KMS-11 (cell line): Measurements from ENCODE around the gene FAM229A.

Source experiments
- H2AFZ ChIP-seq: fragments of 200-600 bp; sonication (generic); 2 replicates; pipeline ENCODE4 v1.6.1; 2016; ENCODE audit warnings: antibody characterized with exemption, mixed run types, low read depth
- H3K27ac ChIP-seq: fragments of 200-600 bp; sonication (generic); 2 replicates; pipeline ENCODE4 v1.6.1; 2016; ENCODE audit warnings: mild to moderate bottlenecking, mixed run types
- H3K27me3 ChIP-seq: fragments of 200-600 bp; sonication (generic); 2 replicates; pipeline ENCODE4 v1.6.1; 2017; ENCODE audit warnings: mild to moderate bottlenecking, low read depth, mixed run types, moderate library complexity; ENCODE audit not compliant: insufficient read depth
- H3K36me3 ChIP-seq: fragments of 200-600 bp; sonication (generic); 2 replicates; pipeline ENCODE4 v1.6.1; 2017; ENCODE audit warnings: mild to moderate bottlenecking, mixed run types; ENCODE audit not compliant: insufficient read depth
- H3K4me1 ChIP-seq: fragments of 200-600 bp; sonication (generic); 2 replicates; pipeline ENCODE4 v1.6.1; 2016; ENCODE audit warnings: mild to moderate bottlenecking, low read depth, mixed run types; ENCODE audit not compliant: poor library complexity, severe bottlenecking
- H3K4me2 ChIP-seq: fragments of 200-600 bp; sonication (generic); 2 replicates; pipeline ENCODE4 v1.7.0; 2016; ENCODE audit warnings: mild to moderate bottlenecking, mixed run types
- H3K4me3 ChIP-seq: fragments of 200-600 bp; sonication (generic); IDR thresholded peaks from 2 replicates; pipeline ENCODE4 v1.6.1; 2017; ENCODE audit warnings: low read depth, low read length, mixed read lengths; ENCODE audit not compliant: insufficient read depth
- H3K79me2 ChIP-seq: fragments of 200-600 bp; sonication (generic); 2 replicates; pipeline ENCODE4 v1.6.1; 2016; ENCODE audit warnings: low read depth, mixed run types; ENCODE audit not compliant: insufficient read depth
- H3K9ac ChIP-seq: fragments of 200-600 bp; sonication (generic); 2 replicates; pipeline ENCODE4 v1.6.1; 2016; ENCODE audit warnings: mild to moderate bottlenecking, mixed run types
- H4K20me1 ChIP-seq: fragments of 200-600 bp; sonication (generic); 2 replicates; pipeline ENCODE4 v1.6.1; 2016; ENCODE audit warnings: mild to moderate bottlenecking, mixed run types; ENCODE audit not compliant: insufficient read depth
- CTCF ChIP-seq: fragments of 200-600 bp; sonication (generic); conservative IDR thresholded peaks from 2 replicates; pipeline ENCODE4 v1.6.1; 2017; ENCODE audit warnings: low read depth, mild to moderate bottlenecking, antibody characterized with exemption, low read length, moderate library complexity, mixed read lengths

FAM229A gene

GRCh38 chr1:32372149-32372756, 10.0 kb upstream of the FAM229A start:
- Histone ChIP-seq H3K4me3 (no peak overlapping the region), H3K36me3 (no peaks in the 10 kb centered on the region; the same call in 1 of the 2 replicates)

GRCh38 chr1:32367912-32368635, 5.8 kb upstream of the FAM229A start:
- no peaks in the 10 kb centered on the region for H4K20me1 ChIP-seq
- no peak overlapping the region for H2AFZ ChIP-seq
- no peak overlapping the region for H3K4me3 ChIP-seq
- TF ChIP-seq CTCF = no peak
- H3K27me3 ChIP-seq = no peaks in the 10 kb centered on the region
- H3K36me3 ChIP-seq = no peaks in the 10 kb centered on the region
- no peak overlapping the region for H3K27ac ChIP-seq
- no peak overlapping the region for H3K4me2 ChIP-seq
- no peaks in the 10 kb centered on the region for H3K4me1 ChIP-seq
- no peak overlapping the region for H3K9ac ChIP-seq
- no peaks in the 10 kb centered on the region for H3K79me2 ChIP-seq

More at GRCh38 chr1:32372149-32372756, 10.0 kb upstream of the FAM229A start:
- no peak for TF ChIP-seq CTCF
- Histone ChIP-seq H3K9ac (no peak overlapping the region), H3K27ac (no peak overlapping the region), H4K20me1 (no peaks in the 10 kb centered on the region), H3K4me2 (no peak overlapping the region), H3K79me2 (no peaks in the 10 kb centered on the region), H3K4me1 (no peaks in the 10 kb centered on the region), H3K27me3 (no peaks in the 10 kb centered on the region), H2AFZ (no peak overlapping the region)

- no peaks in the 10 kb centered on the region for H3K36me3 ChIP-seq
- H3K9ac ChIP-seq = no peak overlapping the region
Measured at GRCh38 chr1:32365445-32365844, 3.2 kb upstream of the FAM229A start.

GRCh38 chr1:32364836-32365235, 2.6 kb upstream of the FAM229A start:
- Histone ChIP-seq H3K9ac (no peak overlapping the region), H4K20me1 (no peaks in the 10 kb centered on the region)
- TF ChIP-seq CTCF = no peak

More at GRCh38 chr1:32365445-32365844, 3.2 kb upstream of the FAM229A start:
- no peak overlapping the region for H2AFZ ChIP-seq
- no peak for TF ChIP-seq CTCF
- no peaks in the 10 kb centered on the region for H4K20me1 ChIP-seq
- no peaks in the 10 kb centered on the region for H3K4me1 ChIP-seq
- no peaks in the 10 kb centered on the region for H3K79me2 ChIP-seq
- H3K4me3 ChIP-seq = no peak overlapping the region
- no peaks in the 10 kb centered on the region for H3K27me3 ChIP-seq
- no peak overlapping the region for H3K27ac ChIP-seq
- H3K4me2 ChIP-seq = no peak overlapping the region

More at GRCh38 chr1:32364836-32365235, 2.6 kb upstream of the FAM229A start:
- Histone ChIP-seq H3K4me2 (no peak overlapping the region), H3K4me3 (no peak overlapping the region), H3K36me3 (no peaks in the 10 kb centered on the region), H3K27ac (no peak overlapping the region), H2AFZ (no peak overlapping the region), H3K4me1 (no peaks in the 10 kb centered on the region), H3K79me2 (no peaks in the 10 kb centered on the region), H3K27me3 (no peaks in the 10 kb centered on the region)
